HG02610 (cell line): ENCODE measurements around the gene RBMS1.
A peak's percentile ranks its signal among the peaks of the same experiment; 100 is the strongest.
"Not testable (repeated sequence)": the region's sequence is repeated elsewhere in the genome, so short reads cannot be mapped to it uniquely, and the experiment has no call there.

Source experiments
- ATAC-seq: cut with Tn5 transposase; IDR thresholded peaks from one replicate; pipeline ENCODE4 v1.9.1; 2021; ENCODE audit warnings: mild to moderate bottlenecking, moderate library complexity; ENCODE audit not compliant: unreplicated experiment

Gene RBMS1

GRCh38 chr2:160505256-160505655 is 11.6 kb upstream of the RBMS1 start:
- no peak for ATAC-seq

- no peak for ATAC-seq
These were observed 8.9 kb upstream of the RBMS1 start for GRCh38 chr2:160502478-160502877.

DNA sequence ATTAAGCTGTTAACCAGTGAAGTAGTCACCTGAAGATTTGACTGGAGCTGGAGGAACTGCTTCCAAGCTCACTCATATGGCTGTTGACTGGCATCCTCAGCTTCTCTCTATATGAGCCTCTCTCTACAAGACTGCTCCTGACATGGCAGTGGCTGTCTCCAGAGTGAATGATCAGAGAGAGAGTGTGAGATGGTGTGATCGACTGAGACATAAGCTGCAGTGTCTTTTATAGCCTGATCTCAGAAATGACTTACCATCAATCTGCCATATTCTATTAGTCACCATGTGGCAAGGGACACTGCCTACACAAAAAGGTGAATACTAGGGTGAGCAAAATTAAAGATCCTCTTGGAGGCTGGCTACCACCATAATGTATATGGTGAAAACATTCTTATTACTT is 7.8 kb upstream of the RBMS1 start:
- no peak for ATAC-seq

GRCh38 chr2:160499865-160500264 is 6.3 kb upstream of the RBMS1 start:
- ATAC-seq, result no peak

GRCh38 chr2:160498137-160498536 is 4.5 kb upstream of the RBMS1 start:
- no peak for ATAC-seq

DNA sequence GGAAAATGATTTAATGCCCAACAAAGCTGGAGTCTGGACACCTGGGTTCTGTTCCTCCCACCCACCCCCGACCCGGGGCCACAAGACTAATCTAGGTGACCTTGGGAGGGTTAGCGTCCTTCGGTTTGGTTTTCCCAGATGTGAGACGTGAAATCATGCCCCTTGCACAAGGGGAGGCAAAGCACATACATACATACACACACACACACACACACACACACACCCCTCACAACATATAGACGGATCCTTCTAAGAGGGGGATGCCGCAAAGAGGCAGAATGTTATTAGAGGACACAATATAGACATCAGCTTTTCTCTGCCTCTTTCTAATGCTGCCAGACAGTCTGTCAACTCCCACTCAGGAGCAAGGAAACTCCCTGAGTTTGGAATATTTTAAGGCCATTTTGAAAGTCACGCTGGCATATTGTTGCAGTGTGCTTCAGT is 616 bp upstream of the RBMS1 start:
- no peak for ATAC-seq

DNA sequence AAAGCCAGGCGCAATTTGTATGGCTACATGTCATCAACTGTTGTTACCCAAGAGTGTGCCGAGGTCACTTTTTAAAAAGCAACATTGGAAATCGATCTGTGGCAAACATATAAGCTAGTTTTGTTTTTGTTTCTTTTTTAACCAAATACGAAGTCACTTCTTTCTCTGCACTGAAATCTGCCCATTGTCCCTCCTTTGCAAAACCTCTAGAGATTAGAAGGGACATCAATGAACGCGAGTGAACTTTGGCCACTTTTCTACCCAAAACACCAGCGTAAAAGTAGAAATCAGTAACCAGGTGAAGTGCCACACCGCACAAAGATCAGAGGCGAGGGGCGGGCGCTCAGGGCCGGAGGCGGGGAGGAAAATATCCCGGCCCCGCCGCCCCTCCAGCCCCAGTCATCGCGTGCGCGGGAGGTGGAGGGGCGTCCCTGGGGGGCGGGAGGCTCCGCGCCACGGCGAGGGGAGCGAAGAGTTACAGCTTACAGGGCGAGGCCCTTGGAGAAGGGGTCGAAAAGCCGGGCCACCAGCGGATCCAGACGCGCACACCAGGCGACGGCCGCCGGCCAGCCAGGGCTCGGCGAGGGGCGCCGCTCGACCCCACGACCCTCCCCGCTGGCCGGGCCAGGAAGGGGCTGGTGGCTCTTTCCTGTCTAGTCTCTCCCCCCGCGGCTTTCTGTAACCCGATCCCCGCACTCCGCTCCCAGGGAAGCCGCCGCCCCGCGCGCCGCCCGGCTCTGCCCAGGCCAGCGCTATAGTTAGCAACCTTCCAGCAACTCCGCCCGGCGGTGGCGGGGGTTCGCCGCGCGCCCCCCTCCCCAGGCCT is 993 bp downstream of the RBMS1 start:
- ATAC-seq, result peak; percentile 20

- ATAC-seq, result no peak
These were observed 1.7 kb downstream of the RBMS1 start for GRCh38 chr2:160491911-160492371.

GRCh38 chr2:160490733-160491685 is 2.6 kb downstream of the RBMS1 start:
- ATAC-seq, result no peak

- no peak for ATAC-seq
These were observed 4.5 kb downstream of the RBMS1 start for GRCh38 chr2:160489111-160489510.

DNA sequence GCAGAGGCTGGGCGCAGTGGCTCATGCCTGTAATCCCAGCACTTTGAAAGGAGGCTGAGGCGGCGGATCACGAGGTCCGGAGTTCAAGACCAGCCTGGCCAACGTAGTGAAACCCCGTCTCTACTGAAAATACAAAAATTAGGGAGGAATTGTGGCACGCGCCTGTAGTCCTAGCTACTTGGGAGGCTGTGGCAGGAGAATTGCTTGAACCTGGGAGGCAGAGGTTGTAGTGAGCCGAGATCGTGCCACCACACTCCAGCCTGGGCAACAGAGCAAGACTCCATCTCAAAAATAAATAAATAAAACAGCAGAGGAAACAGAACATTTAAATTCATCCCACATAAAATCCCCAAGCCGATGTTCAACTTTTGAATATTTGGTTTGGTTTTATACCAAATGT is 5.3 kb downstream of the RBMS1 start:
- ATAC-seq, result not testable (repeated sequence)

DNA sequence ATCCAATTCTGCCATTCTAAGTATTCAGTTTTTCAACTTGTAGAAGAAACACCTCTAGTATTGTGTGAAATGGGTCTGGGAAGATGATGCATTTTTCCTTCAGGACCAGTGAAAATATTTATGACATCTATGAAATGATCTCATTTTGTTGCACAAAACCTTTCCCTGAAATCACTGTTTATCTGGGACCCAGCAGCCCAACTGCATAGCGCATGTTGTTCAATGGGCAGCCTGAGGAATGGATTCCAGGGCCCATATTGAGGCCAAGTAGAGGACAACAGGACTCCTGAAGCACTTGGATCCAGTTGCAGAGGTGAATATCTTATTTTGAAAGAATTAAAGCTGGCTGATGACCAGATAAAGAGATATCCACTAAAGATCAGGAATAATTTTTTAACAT is 7.3 kb downstream of the RBMS1 start:
- ATAC-seq, result no peak

DNA sequence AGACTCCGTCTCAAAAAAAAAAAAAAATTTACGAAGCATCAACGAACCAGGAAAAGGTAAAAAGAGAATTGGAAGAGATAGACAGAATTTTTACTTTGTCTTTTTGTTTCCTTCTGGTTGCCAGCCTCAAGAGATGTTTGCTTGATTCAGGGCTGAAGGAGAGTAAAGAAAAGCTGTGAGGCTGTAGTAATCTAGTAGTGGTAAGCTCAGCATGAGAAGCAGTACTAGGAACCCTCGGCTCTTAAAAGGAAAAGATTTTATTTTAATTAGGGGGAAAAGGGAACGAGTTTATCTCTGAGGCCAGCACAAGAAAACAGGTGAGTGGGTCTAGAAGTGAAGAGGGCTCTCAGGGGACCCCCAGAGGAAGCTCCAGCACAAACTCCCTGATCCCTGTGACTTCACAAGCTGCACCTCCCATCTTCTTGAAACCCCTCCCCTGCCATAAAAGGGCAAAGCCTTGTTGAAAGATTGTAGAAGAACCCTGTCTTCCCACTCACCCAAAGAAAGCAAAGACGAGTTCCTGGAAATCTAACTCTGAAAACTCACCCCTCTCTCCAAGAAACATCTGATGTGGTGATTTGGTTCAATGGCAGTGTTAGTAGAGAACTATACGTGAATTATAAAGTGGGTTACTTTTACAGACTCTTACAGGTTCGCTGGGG is 8.6 kb downstream of the RBMS1 start:
- ATAC-seq, result no peak

- ATAC-seq, result no peak
These were observed 10.9 kb downstream of the RBMS1 start for GRCh38 chr2:160482673-160483072.

DNA sequence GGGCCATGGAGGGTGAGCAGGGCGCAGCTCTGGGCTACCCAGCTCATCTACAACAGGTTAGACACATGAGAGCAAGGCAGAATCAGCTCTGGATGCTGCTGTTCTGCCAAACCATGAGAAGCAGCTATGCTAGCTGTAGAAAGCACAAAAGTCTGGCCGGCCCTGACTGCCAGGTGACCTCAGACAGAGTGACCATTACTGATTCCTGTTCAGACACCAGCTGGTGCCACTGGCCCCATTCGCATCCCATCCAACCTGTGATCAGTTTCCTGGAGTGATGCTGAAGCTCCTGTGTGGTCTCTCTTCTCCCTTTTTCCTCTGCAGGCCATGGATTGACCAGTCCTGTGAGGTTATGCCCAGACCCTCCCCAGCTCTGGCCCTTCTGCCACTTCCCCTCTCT is 14.3 kb downstream of the RBMS1 start:
- no peak for ATAC-seq

GRCh38 chr2:160478660-160479059 is 14.9 kb downstream of the RBMS1 start:
- no peak for ATAC-seq

DNA sequence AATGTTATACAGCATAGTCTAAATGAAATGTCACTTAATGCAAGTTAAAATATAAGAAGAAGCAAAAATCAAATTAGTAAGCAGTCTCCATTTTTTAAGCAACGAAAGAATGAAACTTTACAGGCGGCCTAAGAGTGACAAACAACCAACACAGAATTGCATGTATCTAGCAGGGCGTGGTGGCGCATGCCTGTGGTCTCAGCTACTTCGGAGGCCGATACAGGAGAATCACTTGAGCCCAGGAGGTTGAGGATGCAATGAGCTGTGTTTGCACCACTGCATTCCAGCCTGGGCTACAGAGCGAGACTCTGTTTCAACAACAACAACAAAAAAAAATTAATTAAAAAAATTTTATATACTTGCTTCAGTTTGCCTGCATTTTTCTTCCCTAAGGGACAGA is 16.6 kb downstream of the RBMS1 start:
- no peak for ATAC-seq

DNA sequence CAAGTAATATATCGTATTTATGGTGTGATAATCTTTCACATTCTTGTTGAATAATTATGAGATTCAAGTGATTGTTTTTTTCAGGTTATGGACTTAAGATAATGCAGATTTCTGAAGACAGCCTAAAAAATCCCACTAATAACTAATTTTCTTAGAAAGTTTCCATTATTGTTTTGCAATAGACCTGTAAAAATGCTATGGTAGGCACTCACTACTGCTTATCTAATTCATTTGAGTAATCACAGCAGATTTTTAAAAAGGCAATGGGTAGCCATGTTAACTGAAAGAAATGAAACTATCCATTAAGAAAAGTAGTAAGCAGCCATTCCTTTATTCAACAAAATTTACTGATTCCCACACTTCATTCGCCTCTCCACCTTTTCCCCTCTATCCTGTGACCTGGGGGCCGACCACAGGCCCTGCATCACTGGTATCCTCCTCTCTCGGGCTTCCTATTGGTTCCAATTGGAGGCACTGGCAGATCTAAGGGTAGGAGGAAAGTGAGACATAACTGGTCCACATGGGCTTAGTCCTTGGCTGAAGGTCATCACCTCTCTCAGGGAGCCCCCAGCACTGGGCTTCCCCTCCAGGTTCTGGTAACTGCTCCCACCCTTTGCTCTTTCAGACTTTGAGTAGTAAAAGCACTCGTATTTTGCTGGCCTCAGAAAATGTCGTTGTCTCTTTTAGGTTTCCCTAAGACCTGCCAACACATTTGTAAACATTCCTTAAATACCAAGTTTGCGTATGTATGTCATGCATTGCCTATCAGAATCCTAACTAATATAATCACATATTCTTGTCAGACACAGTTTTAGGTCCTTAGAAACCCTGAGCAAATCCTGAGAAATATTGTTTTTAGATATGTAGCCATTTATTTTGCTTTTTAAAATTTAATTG is 18.5 kb downstream of the RBMS1 start:
- ATAC-seq, result no peak

GRCh38 chr2:160474319-160474645 is 19.3 kb downstream of the RBMS1 start:
- no peak for ATAC-seq
